GM18951 (cell line): ENCODE measurements around the gene OR9Q1.
"Not testable (repeated sequence)": the region's sequence is repeated elsewhere in the genome, so short reads cannot be mapped to it uniquely, and the experiment has no call there.

Source experiments
- POLR2A ChIP-seq: IDR thresholded peaks from 4 replicates; pipeline ENCODE4 v1.6.1; 2011; ENCODE audit warnings: mild to moderate bottlenecking; ENCODE audit not compliant: insufficient read length, insufficient read depth; ENCODE audit errors: extremely low read depth
- in situ Hi-C: fragments of 300-500 bp; cut with MboI; formaldehyde crosslinking; loops from one replicate; pipeline ENCODE4 v1.12.0; 2022; ENCODE audit warnings: low sequenced_read_pairs, mixed read lengths, inconsistent platforms; ENCODE audit not compliant: unreplicated experiment

The OR9Q1 gene, protein sequence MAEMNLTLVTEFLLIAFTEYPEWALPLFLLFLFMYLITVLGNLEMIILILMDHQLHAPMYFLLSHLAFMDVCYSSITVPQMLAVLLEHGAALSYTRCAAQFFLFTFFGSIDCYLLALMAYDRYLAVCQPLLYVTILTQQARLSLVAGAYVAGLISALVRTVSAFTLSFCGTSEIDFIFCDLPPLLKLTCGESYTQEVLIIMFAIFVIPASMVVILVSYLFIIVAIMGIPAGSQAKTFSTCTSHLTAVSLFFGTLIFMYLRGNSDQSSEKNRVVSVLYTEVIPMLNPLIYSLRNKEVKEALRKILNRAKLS

DNA sequence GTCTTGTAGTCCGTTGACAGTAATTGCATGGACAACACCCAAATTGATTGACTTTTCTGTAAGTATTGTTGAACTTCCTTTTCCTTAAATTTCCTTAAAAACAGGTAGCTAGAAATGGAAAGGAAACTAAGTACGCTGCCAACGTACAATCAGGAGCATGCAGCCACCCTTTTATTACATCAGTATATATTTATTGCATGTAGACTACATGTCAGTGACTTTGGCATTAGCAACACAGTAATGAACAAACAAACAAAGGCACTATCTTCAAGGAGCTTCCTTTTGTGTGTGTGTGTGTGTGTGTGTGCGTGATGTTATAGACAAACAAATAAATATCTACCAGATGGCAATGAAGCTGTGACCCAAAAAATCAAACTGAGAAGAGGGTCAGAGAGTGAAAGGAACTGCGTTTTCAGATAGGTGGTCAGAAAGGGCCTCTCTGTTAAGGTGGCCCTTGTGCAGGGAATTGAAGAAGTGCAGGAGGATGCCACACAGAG, at the start of gene OR9Q1:
Gene OR9Q1 (plus strand): TSS at position 447 of the 497 bp plus-strand sequence. CDS start 155,564 bp downstream, outside the sequence.
- TF ChIP-seq POLR2A, result no peak
- in situ Hi-C loops, result no loop called here

DNA sequence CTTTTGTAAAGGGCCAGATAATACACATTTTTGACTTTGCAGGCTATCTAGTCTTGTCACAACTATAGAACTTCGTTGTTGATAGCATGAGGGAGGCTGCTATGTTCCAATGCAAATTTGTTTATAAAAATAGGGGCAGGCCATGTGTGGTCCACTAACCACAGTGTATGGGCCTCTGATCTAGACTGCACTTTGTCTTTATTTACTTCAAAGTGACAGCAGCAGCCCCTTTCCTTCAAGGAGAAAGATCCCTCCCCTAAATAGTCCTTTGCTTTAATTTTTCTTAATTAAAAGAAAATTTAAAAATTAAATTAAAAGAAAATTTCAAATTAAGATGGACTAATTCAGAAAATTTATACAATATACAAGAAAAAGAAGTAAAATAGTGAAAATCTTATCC, 49.5 kb upstream of the OR9Q1 start:
- in situ Hi-C loops, result no loop called here
- no peak for TF ChIP-seq POLR2A

DNA sequence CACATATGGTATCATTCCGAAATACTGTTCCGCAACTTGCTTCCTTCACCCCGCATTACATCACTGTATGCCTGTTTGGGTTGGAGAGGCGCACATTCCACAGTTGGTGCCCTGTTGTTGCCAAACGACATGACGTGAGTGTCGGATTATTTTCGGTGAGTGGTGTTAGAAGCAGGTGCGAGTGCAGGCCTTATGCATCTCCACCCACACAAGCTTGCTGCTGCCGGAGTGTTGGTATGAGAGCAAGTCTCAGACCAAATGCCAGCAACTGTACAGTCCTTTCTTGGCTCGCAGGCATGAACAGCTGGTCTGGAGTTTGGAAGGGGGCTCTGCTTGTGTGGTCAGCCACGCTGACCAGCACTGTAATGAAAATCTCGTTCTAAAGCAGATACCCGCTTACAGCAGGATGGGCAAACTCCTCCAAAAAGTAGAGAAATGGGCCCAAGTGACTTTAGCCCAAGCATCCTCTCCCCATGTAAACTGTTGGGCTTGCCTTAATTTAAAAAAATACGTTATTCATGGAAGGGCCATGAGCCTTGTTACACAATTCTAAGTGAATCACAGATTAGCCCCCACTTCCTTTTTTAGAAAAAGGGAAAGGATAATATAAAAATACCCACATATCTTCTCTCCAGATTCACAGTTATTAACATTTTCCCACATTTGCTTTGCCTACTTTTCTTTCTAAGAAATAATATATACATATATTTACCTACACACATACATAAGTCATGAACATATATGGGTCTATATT, 48.7 kb upstream of the OR9Q1 start:
- in situ Hi-C loops, result no loop called here
- no peak for TF ChIP-seq POLR2A

DNA sequence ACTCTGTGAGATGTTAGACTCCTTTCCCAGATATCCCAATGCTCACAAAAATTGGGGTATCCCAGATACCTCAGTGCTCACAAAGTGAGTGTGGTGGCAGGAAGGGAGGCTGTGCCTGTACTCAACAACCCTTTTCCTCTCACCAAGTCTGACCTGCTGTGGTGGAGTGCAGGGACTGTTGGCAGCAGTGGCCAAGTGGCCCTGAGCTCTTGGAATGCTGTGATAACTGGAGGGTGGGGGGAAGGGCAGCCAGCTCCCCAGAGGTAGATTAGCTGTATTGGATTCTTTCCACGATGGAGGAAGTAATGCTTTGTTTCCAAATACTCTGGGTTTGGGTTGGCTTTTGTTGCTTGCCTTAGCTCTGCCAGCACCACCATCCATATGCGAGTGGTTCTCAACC, 46.0 kb upstream of the OR9Q1 start:
- in situ Hi-C loops, result no loop called here
- TF ChIP-seq POLR2A, result no peak

DNA sequence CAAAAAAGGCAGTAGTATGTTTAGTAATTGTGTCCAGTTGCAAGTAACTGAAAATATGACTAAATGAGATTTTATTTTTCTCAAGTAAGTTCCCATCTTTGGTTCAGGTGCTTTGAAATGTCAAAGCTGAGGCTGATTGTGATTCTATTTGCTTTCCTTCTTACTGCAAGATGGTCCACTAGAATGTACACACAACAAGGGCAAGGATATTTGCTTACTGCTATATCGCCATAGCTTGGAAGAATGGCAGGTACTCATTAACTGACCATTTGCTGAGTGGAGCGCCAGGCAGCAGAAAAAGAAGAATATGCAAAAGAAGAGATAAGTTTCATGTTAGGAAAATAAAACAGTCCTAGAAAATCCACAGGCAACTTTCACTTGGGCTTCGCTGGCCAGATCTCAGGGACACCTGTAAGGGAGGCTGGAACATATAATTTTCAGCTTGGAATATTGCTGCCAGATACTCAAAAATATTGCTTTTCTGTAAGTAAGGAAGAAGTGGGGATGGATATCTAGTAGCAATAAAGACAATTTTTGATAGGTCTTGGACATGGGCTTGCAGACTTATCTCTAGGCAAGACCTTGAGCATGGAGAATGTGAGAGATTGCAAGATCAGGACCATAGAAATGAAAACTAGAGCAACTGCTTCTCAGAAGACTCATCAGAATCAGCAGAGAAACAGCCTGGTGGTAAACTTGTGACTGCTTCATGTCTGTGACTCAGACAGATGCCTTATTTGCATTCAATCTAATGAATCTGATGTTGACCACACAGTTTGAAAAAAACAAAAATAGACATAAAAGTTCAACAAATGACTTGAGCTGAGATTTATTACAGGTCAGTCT, 44.8 kb upstream of the OR9Q1 start:
- TF ChIP-seq POLR2A, result no peak
- in situ Hi-C loops, result no loop called here

DNA sequence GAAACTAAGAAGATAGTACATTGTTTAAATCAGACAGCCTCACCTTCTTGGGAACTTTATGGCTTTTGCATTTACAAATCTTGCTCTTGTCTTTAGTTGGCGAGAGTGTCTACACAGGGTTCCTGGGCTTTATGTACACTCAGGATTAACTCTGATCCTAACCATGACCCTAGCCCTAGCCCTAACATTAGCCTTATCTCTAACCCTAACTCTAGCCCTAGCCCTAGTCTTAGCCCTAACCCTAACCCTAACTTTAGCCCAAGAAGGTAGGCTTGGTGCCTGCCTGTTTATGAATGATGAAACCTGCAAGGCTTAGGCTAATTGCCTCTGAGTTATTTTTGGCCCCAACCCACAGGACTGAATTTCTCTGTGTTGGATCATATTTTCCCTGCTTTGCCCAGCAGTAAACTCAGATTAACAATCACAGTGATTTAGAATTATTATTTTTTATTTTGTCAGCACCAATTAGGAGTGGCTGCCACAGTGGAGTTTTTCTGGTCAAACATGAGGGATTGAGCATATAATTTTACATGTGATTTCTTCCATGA, 44.1 kb upstream of the OR9Q1 start:
- TF ChIP-seq POLR2A, result no peak
- in situ Hi-C loops, result no loop called here

DNA sequence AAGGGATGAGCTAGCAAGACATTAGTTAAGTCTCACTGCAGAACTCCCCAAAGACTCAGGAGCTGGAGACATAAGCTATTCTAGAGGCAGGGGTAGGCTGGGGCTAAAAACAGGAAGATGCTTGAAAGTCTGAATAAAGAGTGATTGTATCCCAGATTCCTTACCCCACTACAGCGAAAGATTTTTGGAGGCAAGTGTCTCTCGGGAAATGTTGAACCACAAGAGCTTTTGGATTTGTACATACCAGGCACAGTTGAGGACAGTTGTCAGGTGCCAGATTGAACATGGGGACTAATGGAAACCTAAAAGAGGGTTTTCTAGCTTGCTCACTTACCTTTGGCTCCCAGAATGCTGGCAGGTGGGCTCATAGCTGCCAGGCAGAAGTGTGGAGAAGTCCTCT, 43.5 kb upstream of the OR9Q1 start:
- TF ChIP-seq POLR2A, result no peak
- in situ Hi-C loops, result no loop called here

DNA sequence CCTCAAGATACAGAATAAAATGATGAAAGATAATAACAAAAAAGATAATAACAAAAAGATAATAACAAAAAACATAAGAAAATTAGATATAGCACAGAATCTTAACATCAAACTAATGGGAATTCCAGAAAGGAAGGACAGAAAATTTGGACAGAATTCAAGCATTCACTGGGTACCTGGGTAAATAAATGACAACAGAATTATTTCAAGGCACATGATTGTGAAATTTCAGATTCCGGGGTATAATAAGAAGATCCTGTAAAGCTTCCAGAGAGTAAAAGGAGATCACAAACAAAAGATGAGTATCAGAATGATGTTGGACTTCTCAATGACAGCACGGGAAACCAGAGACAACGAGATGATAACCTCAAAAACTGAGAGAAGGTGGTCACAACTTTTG, 42.1 kb upstream of the OR9Q1 start:
- no peak for TF ChIP-seq POLR2A
- in situ Hi-C loops, result no loop called here

DNA sequence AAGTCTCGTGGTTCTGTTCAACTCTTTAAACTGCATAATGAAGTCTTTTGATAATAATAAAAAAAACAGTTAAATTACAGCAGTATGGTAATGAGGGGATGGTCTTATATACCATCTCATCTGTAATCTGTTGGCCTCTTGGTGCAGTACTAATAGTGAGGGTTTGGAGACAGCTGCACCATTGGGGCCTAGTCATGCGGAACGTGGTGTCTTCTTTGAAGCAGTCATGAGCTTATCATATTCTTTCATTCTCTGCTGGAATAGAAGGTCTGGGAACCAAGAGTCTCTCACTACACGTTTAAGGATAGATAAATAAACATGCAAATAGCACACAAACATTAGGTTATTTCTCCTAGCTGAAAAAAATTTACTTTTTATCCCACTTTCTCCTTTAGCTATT, 40.9 kb upstream of the OR9Q1 start:
- in situ Hi-C loops, result no loop called here
- no peak for TF ChIP-seq POLR2A

DNA sequence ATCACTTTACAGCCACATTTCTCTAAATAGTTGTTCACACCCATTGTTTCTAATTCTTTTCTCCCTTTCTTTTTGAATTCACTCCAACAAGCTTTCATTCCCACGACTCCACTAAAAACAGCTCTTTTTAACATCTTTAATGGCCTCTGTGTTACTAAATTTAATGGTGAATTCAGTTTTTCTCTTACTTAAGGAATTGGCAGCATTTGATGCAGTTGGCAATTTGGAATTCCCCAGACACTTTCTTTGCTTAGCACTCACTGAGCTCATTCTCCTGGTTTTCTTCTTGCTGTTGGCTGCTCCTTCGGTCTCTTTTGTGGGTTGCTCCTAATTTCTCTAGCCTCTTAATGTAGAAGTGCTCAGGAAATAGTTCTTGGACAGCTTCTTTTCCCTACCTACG, 40.5 kb upstream of the OR9Q1 start:
- TF ChIP-seq POLR2A, result no peak
- in situ Hi-C loops, result no loop called here

DNA sequence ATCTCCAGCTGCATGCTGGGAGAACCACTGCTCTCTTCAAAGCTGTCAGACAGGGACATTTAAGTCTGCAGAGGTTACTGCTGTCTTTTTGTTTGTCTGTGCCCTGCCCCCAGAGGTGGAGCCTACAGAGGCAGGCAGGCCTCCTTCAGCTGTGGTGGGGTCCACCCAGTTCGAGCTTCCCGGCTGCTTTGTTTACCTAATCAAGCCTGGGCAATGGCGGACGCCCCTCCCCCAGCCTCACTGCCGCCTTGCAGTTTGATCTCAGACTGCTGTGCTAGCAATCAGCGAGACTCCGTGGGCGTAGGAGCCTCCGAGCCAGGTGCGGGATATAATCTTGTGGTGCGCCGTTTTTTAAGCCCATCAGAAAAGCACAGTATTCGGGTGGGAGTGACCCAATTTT, 24.2 kb upstream of the OR9Q1 start:
- in situ Hi-C loops, result not testable (repeated sequence)

DNA sequence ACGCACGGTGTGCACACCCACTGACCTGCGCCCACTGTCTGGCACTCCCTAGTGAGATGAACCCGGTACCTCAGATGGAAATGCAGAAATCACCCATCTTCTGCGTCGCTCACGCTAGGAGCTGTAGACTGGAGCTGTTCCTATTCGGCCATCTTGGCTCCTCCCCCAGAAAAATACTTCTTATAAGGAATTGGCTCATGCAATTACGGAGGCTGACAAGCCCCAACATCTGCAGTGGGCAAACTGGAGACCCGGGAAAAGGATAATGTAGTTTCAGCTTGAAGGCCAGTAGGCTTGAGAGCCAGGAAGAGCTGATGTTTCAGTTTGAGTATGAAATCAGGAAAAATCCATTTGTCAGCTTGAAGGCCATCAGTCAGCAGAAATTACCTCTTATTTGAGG, 23.7 kb upstream of the OR9Q1 start:
- in situ Hi-C loops, result not testable (repeated sequence)

DNA sequence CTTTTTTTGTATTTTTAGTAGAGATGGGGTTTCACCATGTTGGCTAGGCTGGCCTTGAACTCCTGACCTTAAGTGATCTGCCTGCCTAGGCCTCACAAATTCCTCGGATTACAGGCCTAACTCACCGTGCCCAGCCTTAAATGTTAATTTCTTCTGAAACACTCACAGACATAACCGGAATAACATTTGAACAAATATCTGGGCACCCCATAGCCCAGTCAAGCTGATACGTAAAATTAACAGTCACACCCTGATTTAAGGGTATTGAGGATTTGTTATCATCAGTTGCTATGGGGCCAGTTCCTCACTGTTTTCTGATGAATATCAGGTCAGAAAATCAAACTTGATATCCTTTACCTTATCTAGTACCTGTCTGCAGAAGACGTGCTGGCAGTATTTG, 23.0 kb upstream of the OR9Q1 start:
- no peak for TF ChIP-seq POLR2A
- in situ Hi-C loops, result no loop called here

DNA sequence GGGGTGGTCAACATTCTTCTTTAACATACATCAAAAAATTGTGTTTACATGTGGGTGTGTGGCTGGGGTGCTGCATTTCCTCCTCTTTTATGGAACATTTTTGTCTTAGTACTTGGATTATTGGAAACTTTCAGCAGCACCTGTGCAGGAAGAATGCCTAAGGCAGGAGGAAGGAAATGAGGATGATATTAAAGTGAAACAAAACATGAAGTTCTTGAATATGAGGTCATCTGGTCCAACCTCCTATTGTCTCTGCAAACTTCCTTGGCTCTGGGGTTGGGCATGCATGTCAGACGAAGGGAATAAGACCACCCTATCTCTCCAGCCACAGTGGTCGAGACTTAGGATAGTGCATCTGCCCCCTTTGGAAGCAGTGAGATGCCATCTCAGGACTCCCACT, 20.6 kb upstream of the OR9Q1 start:
- in situ Hi-C loops, result no loop called here
- no peak for TF ChIP-seq POLR2A
